KG1 (cell line): ENCODE results near the gene EXD1.
"Not testable (repeated sequence)": the region's sequence is repeated elsewhere in the genome, so short reads cannot be mapped to it uniquely, and the experiment has no call there.

ENCODE experiments used
- DNase-seq: peaks from one replicate; lab custom pipeline; 2025; lab: John Stamatoyannopoulos, UW

EXD1 gene

DNA sequence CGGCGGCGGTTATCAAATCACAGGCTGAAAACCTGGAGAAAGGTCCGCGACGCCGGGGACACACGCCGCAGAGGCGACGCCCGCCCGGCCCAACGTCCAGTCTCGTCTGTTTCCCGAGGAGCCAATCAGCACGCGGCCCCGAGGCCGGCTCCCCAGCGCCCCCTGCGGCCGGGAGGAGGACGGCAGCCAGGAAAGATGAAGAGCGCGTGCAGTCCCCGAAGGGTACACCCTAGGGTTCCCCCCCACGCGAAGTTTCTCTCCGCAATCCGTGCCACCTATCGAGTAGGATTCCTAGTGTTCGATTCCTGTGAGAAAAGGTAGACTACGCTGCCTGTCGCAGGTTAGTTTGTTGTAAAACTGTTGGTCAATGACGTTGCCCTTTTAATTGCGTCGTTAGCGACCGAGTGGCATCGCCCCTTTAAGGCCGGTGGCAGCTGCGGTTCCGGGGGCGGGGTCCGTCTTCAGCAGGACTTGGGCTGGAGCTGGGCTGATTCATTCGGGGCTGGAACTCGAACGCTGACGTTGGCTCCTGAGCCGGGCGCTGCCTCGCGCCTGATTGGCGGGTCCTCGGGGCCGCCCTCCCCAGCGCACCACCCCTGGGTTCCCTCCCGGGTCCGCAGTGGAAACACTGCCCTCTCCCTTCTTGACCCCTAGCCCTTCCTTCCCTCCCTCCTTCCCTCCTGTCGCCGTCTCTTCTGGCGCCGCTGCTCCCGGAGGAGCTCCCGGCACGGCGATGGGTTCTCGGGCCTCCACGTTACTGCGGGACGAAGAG, at the start of gene EXD1, which contains the start of gene CHP1:
EXD1 (minus strand) TSS at position 108 of the 772 bp plus-strand sequence. CDS start 4,182 bp downstream, outside the sequence.
CHP1 (plus strand) TSS at position 619 of the 772 bp plus-strand sequence; CDS start at position 734, 115 bp downstream.
- peak; percentile 98 for DNase-seq

DNA sequence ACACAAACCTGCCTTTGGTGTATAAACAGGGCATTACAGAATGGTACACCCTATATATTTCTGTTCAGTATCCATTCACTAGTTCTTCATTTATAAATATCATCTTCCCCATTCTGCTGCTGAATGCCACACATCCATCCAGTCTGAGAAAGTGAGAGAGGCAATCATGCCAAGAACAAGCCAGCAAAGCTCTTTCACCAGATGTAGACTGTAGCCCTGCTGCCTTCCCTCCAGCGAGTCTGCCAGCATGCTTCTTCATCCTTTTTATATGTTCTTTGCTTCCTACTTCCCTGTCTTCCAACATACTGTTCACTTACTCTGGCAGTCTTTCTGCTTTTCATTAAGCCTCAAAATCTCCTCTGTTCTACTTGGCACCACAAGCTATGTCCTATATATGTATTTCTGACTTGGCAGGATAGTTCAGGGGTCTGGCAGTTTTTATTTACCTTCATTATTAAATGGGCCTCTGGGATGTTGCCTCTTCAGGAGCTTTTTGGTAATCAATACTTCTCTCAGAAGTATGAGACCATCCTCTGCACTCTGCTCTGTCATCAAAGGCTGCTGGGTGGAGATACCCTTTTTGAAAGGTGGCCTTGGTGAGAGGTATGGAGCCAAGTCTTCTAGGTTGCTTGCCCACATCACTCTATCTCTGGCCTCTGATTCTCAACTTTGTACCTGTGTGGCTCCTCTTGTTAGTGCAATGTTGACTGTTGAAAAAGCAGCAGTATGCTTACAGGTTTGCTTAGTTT, 49.2 kb upstream of the EXD1 start:
- DNase-seq = no peak

- DNase-seq = no peak
Measured at GRCh38 chr15:41278319-41278718, 47.8 kb upstream of the EXD1 start.

GRCh38 chr15:41276831-41277230, 46.3 kb upstream of the EXD1 start:
- no peak for DNase-seq

- DNase-seq = no peak
Measured at GRCh38 chr15:41269887-41270286, 39.3 kb upstream of the EXD1 start.

- no peak for DNase-seq
Measured at GRCh38 chr15:41263891-41264351, 33.4 kb upstream of the EXD1 start.

GRCh38 chr15:41262571-41262970, 32.0 kb upstream of the EXD1 start:
- DNase-seq = no peak

DNA sequence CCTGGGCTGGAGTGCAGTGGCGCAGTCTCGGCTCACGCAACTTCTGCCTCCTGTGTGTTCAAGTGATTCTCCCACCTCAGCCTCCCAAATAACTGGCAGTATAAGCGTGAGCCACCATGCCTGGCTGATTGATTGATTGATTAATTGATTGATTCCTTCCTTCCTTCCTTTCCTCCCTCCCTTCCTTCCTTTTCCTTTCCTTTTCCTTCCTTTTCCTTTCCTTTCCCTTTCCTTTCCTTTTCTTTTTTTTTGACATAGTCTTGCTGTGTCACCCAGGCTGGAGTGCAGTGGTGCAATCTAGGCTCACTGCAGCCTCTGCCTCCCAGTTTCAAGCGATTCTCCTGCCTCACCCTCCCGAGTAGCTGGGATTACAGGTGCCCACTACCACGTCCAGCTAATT, 30.4 kb upstream of the EXD1 start:
- DNase-seq = not testable (repeated sequence)

DNA sequence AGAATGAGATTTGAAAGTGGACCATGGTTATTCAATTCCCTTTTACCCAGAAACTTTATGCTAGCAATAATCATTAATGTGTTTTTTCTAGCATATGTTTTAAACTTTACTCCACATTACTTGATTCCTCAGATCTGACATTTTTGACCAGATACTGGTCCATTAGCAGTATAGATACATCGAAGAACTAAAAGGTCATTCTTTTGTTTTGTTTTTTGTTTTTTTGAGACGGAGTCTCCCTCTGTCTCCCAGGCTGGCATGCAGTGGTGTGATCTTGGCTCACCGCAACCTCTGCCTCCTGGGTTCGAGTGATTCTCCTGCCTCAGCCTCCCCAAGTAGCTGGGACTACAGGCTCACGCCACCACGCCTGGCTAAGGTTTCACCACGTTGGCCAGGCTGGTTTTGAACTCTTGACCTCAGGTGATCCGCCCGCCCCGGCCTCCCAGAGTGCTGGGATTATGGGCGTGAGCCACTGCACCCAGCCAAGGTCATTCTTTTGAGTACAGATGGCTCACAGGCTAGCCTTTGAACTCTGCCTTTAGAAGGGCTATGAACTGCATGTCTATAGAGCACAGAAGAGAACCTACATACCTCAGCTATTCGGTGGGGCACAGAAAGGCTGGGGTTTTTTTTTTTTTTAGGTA, 29.1 kb upstream of the EXD1 start:
- DNase-seq = no peak

- DNase-seq = no peak
Measured at GRCh38 chr15:41258750-41259471, 28.4 kb upstream of the EXD1 start.

DNA sequence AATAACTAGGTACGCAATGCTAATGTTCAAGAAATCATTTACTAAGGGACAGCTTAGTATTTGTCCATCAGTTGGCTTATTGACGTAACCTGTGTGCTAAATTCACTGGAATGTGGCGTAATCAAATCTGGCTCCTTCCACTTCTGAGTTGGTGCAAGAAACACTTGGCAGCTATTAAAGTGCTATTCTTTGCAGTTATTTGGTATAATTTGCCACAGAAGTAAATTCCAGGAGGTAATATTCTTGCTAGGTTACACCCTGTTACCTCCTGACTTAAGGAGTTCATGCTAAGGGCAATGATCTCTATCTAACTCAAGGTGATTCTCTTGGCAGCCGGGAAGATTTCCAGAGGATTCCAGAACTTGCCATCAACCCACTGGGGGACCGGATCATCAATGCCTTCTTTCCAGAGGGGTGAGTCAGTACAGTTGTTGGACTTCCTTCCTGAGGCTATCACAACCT, 26.1 kb upstream of the EXD1 start:
- DNase-seq = no peak

- no peak for DNase-seq
Measured at GRCh38 chr15:41256103-41256502, 25.5 kb upstream of the EXD1 start.

DNA sequence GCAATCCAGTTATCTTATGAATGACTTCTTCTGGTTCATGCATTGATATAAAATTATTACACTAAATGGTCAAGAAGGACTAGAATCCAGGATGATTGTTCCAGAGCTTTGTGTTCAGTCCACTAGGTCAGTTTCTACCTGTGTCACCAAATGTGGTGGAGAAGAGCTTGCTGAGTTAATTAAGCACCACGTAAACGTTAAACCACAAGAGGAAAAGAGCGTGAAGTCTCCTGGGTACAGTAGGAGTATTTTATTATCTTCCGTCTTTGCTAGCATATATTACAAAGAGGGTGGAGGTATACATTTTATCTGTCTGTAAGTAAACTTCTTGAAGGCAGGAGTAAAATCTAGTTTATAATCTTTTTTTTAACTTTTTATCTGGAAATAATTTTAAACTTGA, 24.0 kb upstream of the EXD1 start:
- DNase-seq = peak; percentile 15

DNA sequence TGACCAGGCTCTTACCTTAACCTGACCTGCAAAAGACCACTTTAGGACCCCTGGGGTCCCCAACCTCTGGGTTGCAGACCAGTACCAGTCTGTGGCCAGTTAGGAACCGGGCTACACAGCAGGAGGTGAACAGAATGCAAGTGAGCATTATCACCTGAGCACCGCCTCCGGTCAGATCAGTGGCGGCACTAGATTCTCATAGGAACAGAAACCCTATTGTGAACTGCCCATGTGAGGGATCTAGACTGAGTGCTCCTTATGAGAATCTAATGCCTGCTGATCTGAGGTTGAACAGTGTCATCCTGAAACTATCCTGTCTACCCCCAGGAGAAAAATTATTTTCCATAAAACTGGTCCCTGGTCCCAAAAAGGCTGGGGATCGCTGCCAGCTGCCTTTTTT, 20.9 kb upstream of the EXD1 start:
- DNase-seq = no peak

GRCh38 chr15:41250745-41251144, 20.2 kb upstream of the EXD1 start:
- DNase-seq = not testable (repeated sequence)

- no peak for DNase-seq
Measured at GRCh38 chr15:41241221-41241964, 10.8 kb upstream of the EXD1 start.

- DNase-seq = no peak
Measured at GRCh38 chr15:41238100-41238499, 7.5 kb upstream of the EXD1 start.

DNA sequence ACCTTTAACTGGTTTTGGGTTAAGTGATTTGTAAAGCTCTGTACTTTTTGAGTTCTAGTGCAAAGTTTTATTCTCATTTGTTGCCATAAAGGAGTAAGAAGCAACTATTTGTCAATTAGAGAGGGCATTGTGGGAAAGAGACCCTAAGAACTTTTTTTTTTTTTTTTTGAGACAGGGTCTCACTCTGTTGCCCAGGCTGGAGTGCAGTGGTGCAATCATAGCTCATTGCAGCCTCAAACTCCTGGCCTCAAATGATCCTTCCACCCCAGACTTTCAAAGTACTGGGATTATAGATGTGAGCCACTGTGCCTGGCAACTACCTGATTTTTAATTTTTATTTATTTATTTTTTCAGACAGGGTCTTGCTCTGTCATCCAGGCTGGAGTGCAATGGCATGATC, 5.4 kb upstream of the EXD1 start:
- no peak for DNase-seq

- DNase-seq = not testable (repeated sequence)
Measured at GRCh38 chr15:41235228-41235627, 4.7 kb upstream of the EXD1 start.

DNA sequence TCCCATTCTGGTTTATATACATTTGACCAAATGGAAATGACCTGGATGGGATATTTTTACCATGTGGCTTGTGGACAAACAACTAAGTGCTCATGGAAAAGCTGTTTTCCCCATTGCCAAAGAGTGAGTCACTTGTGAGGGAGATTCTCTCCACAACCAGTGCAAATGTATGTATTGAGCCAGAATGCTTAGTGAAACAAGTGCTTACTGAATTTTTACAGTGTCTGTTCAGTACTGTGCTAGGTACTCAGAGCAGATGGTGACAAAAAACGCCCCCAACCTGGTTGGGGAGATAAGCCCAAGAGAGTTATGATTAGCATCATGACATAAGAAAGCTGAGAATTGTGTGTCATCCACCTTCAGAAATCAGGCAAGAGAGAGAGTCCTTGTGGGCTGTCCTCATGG, 2.8 kb upstream of the EXD1 start:
- no peak for DNase-seq
